GM19438 (cell line): ENCODE results near the gene ART4.

Experiments used
- ATAC-seq: cut with Tn5 transposase; IDR thresholded peaks from one replicate; pipeline ENCODE4 v1.9.1; 2021; ENCODE audit warnings: low read depth; ENCODE audit not compliant: unreplicated experiment

ART4 gene

GRCh38 chr12:14852880-14853279 is 9.6 kb upstream of the ART4 start:
- no peak for ATAC-seq

GRCh38 chr12:14850929-14851663 is 7.8 kb upstream of the ART4 start:
- peak; percentile 61 for ATAC-seq

GRCh38 chr12:14849661-14850060 is 6.3 kb upstream of the ART4 start:
- ATAC-seq = no peak

DNA sequence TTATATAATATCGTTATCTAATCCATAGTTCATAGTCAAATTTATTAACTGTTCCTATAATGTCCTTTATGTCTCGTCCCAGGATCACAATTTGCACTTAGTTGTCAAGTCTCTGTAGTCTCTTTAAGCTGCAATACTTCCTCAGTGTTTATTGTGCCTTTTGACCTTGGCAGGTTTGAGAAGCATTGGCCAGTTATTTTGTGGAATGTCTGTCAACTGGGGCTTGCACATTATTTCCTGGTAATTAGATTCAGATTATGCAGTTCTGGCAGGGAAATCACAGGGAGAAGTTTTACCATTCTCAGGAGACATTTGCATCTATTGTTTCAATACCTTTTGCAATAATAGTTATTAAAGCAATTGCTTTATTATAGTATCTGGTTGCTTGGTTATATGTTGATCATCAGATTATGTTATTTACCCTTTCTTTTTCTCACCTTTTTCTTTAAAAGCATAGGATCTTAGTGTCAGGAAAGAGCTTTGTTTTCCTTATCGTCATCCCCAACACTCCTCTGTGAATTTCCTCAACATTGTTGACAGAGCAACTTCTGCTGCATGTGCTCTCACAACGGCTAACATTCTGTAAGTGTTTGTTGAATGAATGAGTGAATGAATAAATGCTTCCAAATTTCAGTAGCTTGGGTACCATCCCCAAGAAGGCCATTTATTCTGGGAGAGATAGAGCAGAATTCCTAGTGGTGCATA is 3.7 kb upstream of the ART4 start:
- ATAC-seq = no peak

GRCh38 chr12:14846042-14846587 is 2.8 kb upstream of the ART4 start:
- no peak for ATAC-seq

GRCh38 chr12:14845350-14845750 is 2.0 kb upstream of the ART4 start:
- no peak for ATAC-seq

DNA sequence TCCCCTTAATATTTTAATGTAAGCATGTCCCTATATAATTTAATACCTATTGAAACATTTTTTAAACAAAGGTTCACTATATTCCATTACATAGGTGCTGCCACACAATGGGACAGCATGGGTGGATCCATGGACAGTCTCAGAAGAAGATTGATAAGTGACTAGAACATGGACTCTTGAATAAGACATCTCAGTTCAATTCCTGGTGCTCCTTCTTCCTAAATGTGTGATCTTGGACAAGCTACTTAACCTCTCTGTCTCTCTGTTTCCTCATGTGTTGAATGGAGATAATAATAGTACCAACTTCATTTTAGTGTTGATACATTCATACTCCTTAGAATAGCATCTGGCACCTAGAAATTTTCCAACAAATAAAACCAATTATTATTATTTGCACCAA is 1.1 kb upstream of the ART4 start:
- no peak for ATAC-seq

GRCh38 chr12:14842315-14842714 is 1.0 kb downstream of the ART4 start:
- ATAC-seq = no peak

GRCh38 chr12:14841761-14842160 is 1.6 kb downstream of the ART4 start:
- ATAC-seq = no peak

GRCh38 chr12:14840616-14841015 is 2.7 kb downstream of the ART4 start:
- ATAC-seq = no peak

DNA sequence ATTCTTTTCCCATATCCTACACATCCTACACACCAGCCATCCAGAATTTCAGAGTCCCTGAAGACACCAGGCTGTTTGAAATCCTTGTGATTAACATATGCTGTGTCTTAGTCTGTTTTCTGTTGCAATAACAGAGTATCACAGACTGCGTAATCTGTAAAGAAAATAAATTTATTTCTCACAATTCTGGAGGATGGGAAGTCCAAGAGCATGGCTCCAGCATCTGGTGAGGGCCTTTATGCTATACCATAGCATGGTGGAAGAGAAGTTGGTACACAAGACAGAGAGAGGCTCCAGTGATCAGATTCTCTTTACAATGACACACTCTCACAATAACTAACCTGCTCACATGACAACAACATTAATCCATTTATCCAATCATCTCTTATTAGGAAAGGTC is 4.1 kb downstream of the ART4 start:
- no peak for ATAC-seq

- no peak for ATAC-seq
Measured at GRCh38 chr12:14836336-14837210, 6.8 kb downstream of the ART4 start.

DNA sequence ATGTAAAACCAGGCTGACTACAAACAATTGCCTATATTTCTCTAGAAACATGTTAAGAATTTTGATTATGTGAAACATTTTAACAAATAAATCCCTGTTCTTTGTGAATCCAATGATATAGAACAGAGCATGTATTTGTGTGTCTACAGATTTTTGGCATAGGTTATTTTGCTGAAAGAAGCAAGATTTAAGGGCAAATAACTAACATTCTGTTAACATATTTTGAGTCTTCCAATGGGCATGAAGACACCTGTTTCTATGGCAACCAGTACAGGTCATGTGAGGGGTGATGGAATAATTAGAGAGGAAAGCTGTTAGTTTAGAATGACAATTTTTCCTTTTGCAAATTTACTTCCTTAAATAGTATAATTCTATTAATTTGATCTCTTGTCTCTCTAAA is 8.8 kb downstream of the ART4 start:
- ATAC-seq = no peak

- ATAC-seq = no peak
Measured at GRCh38 chr12:14833952-14834351, 9.4 kb downstream of the ART4 start.

DNA sequence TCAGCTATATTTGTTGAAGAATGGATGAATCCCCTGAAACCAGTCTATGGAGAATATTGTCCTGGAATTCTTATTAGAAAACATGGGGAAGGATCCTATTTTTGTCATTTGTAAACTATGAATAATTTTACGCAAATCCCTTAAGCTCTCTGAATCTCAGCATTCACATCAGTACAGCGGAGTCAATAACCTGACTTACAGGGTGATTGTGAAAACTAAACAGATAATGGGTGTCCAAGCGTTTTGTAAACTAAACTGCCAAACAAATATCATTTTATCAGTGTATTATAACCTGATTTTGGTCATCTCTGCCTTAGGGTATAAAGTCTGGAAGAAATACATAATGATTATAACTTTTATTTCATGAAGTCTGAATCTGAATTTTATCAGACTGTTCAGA is 10.0 kb downstream of the ART4 start:
- no peak for ATAC-seq

- ATAC-seq = peak; percentile 81
Measured at GRCh38 chr12:14828892-14829291, 14.4 kb downstream of the ART4 start.

DNA sequence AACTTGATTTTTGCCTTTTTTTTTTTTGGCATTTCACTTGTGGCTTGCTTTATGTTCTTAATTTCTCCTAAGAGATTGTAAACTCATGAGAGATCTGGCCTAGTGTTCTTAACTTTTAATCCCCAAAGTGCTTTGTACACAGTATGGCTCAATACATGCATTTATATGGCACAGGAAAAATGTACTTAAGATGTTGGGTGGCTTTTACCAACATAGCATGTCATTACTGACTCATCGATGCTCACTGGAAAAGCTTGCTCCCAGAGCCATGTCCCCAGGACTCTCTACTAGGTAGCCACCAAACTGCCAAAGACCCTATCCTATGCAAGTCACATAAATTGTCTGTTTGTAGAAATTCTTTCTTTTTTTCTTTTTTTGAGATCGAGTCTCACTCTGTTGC is 16.3 kb downstream of the ART4 start:
- no peak for ATAC-seq

DNA sequence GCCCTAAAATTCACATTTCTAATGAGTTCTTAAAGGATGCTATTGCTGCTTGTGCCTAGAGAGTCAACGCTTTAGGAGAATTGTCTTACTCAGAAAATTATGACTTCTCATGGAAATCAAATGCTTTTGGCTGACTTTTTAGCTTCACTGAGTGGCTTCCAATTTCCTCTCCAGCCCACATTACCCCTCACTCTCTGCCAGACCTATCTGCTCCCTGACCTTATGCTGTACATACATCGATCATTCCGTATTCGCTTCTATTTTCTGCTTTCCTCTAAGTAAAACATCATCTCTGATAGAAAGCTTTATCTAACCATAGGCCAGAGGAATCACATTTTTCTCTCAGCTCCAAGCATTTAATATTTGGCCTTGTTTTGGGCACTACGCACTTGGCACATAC is 16.8 kb downstream of the ART4 start:
- no peak for ATAC-seq

DNA sequence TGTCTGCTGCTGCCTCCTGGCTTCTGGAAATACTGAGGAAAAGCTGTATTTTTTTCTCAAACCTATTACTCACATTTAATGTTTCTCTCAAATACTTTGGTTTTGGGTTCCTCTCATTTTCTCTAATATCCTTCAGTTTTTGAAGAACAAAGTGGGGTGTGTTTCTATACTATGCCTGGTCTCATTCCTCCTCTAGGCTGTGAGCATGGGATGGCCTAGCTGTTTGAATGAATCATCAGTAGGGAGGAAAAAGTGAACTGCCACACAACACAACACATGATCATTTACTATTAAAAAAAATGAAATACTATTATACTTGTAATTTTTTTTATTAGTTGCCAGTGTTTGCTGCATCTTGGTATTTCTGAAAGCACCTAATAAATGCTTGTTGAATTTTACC is 18.1 kb downstream of the ART4 start:
- no peak for ATAC-seq

GRCh38 chr12:14824012-14824634 is 19.2 kb downstream of the ART4 start:
- no peak for ATAC-seq

DNA sequence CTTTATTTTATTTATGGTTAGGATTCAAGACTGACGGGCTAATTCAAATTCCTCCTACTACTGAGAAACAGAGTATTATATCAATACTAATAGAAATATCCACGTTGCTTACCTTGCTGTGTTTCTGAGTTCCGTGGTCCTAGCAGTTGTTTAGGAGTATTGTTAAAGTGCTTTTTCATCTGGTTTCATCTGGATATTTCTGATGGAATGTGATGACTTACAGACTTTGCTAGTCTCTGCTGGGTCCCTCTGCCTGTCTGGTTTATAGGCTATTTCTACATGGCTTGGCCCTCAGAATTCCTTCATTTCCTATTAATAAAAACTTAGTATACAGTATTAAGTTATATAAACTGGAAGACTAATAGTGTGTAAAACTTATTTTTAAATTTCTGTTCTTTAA is 29.3 kb downstream of the ART4 start, which contains the start of gene SMCO3:
Gene SMCO3, minus strand, starts transcription at position 169 of the 400 bp plus-strand sequence. CDS start 7,502 bp downstream, outside the sequence.
- no peak for ATAC-seq
